AG09309 (cell line): ENCODE results near the gene ARHGAP25.
"Not testable (repeated sequence)": the region's sequence is repeated elsewhere in the genome, so short reads cannot be mapped to it uniquely, and the experiment has no call there.

ENCODE experiments used
- DNase-seq: peaks from one replicate; pipeline ENCODE4 v3.0.0-alpha.2; 2010; ENCODE audit warnings: low read depth
- H3K4me3 ChIP-seq: 2 replicates; pipeline ENCODE4 v1.5.1; 2011; ENCODE audit warnings: mild to moderate bottlenecking, low read depth, low read length, moderate library complexity; ENCODE audit not compliant: control insufficient read depth
- TF ChIP-seq, protein P1 (sequence below): IDR thresholded peaks from 2 replicates; pipeline ENCODE4 v1.5.1; 2011; ENCODE audit warnings: mild to moderate bottlenecking, low read depth, low read length, inconsistent platforms; ENCODE audit not compliant: insufficient read depth, control insufficient read depth; ENCODE audit errors: missing control alignments

ARHGAP25 gene

DNA sequence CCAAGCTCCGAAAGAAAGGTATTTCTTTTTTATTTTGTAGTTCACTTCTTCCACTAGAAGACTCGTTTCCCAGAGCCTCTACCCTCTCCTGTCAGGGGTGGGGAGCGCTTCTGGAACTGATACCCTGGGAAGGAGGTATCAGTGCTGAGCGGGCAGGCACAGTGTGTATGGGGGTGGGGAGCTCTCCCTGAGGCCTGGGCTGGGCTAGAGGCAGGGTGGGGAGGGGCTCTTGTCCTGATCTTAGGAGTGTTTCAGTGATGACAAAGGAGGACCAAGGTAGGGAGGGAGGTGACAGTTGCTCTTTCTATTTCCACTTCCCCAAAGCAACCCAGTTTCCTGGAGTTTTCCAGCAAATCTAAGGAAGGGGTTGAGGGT is 65.4 kb downstream of the ARHGAP25 start:
- TF ChIP-seq, protein P1, sequence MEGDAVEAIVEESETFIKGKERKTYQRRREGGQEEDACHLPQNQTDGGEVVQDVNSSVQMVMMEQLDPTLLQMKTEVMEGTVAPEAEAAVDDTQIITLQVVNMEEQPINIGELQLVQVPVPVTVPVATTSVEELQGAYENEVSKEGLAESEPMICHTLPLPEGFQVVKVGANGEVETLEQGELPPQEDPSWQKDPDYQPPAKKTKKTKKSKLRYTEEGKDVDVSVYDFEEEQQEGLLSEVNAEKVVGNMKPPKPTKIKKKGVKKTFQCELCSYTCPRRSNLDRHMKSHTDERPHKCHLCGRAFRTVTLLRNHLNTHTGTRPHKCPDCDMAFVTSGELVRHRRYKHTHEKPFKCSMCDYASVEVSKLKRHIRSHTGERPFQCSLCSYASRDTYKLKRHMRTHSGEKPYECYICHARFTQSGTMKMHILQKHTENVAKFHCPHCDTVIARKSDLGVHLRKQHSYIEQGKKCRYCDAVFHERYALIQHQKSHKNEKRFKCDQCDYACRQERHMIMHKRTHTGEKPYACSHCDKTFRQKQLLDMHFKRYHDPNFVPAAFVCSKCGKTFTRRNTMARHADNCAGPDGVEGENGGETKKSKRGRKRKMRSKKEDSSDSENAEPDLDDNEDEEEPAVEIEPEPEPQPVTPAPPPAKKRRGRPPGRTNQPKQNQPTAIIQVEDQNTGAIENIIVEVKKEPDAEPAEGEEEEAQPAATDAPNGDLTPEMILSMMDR: no peak
- H3K4me3 ChIP-seq: no peak overlapping the region
- no peak for DNase-seq

DNA sequence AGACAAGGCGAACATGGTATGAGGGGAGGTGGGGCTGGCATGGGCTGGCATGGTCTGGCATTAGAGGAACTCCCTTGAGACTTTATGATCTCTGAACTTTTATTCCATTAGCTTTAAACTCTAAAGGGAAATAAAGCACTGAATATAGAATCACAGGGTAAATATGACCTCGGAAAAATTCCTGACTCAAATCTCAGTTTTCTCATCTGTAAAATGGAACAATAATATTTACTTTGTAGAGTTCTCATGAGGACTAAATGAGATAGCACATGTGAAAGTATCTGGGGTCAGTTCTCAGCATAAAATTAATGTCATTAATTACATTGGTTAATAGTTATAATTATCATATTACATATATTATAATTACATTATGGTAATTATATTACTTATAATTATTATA is 65.9 kb downstream of the ARHGAP25 start:
- no peak for DNase-seq
- TF ChIP-seq, protein P1: no peak
- H3K4me3 ChIP-seq: no peak overlapping the region

DNA sequence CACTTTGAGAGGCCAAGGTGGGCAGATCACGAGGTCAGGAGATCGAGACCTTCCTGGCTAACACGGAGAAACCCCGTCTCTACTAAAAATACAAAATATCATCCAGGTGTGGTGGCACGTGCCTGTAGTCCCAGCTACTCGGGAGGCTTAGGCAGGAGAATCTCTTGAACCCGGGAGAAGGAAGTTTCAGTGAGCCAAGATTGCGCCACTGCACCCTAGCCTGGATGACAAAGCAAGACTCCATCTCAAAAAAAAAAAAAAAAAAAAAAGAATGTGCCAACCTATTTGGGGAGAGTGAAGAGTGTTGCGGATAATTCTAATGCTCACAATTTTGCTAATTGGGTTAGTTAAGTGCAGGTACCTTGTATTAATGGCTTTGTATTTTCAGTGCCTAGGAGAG is 67.5 kb downstream of the ARHGAP25 start:
- H3K4me3 ChIP-seq, DNase-seq: not testable (repeated sequence)

DNA sequence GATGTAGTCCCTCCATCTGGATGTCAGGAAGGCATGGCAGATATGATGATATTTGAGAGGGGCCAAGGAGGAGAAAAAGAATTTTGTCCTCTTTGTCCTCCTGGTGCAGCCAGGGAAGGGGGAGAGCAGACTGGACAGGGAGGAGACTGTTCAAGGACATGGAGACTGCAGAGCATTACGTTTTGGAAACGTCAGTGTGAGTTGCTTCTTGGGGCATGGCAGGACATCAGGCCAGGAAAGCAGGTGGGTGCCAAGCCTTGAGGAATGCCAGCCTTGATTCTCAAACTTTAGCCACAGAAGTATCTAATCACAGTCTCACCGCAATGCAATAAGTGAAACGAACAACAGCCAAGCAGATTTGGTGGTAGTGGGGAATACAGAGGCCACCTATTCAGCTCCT is 70.4 kb downstream of the ARHGAP25 start:
- DNase-seq: no peak
- TF ChIP-seq, protein P1: no peak

DNA sequence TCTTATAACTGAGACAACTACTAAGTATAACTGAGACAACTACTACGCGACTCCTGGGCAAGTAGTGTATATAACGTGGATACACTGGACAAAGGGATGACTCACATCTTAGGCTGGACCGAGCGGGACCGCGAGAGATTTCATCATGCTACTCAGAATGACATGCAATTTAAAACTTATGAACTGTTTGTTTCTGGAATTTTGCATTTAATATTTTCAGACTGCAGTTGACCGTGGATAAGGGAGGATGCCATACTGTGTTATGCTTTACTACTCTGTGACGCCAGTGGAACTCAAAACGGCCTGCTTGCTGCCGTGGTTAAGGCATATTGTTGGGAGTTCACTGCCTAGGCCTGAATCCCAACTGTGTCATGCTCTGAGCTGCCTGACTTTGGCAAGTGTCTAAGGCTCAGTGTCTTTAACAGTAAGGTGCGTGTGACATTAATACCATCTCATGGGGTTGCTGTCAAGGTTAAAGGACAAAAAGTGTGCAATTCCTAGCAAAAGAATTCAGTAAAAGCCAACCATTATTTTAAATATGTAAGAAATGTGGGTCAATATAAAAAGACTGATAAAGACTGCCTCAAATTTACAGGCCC is 72.0 kb downstream of the ARHGAP25 start:
- no peak overlapping the region for H3K4me3 ChIP-seq
- TF ChIP-seq, protein P1: no peak
- peak; percentile 48 for DNase-seq

More for the DNA sequence above, 70.4 kb downstream of the ARHGAP25 start:
- H3K4me3 ChIP-seq: no peak overlapping the region

DNA sequence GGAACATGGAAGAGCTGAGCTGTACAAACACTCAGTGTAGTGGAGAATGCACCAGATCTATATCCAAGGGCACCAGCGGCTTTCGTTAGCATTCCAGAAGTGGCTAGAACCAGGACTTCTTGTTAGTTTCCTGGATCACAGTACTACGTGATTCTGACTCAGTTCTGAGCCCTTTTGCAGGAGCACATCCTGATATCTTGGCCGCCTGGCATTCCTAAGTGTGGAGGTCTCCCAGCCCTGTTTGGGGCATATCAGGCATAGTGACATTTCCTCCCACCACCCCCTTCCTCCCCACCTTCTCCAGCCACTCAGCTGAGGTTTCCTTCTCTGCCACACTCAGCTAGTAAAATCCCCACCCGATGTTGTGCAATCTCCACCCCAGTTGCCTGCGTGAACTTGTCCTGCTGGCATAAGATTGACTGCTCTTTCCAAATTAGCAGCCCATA is 73.2 kb downstream of the ARHGAP25 start:
- TF ChIP-seq, protein P1: no peak
- no peak for DNase-seq
- H3K4me3 ChIP-seq: no peak overlapping the region

DNA sequence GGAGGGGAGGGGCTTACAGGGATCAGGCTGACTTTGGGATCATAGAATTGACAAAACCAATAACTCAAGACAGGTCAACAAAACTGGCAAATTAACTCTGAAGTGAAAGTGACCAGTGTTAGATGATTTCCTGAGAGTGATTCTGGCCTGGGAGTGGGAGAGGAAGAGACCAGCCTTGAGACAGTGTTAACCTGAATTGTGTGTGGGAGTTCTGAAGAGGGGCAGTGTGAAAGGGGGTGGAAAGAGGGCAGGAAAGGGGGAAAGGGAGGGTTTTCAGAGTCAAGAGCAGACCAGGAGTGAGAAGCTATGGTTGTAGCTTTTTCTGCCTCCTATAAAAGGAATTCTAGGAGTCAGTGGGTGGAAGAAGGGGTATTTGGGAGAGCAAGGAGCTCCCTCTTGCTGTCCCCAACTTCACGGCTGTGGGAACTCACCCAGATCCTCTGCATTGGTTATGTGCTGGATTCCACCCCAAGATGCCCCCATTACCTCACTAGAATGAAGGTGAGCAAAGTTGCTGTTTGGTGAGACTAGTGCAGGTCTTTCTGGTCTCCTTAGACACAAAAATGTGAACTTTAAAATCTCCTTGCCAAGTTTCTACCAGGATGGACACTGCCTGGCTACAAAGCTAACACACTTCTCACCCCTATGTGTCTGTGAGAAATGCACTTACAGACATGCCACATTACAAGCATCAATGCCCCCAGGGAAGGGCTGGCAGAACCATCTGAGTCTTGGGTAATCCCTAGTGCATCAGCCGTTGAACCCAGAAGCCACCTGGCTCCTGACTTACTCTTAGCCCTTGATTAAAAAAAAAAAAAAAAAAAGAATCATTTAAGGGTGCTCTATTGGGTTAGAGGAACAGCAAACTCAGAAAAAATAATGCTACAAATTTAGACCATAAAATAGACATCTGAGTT is 75.0 kb downstream of the ARHGAP25 start:
- TF ChIP-seq, protein P1: no peak
- DNase-seq: no peak
- H3K4me3 ChIP-seq: no peak overlapping the region
